GM18508 (cell line): ENCODE data around the gene DNAJB8.

Source experiments
- ATAC-seq: cut with Tn5 transposase; IDR thresholded peaks from one replicate; pipeline ENCODE4 v1.9.1; 2021; ENCODE audit warnings: moderate number of reproducible peaks; ENCODE audit not compliant: insufficient read depth, unreplicated experiment

Gene DNAJB8

GRCh38 chr3:128430301-128430700 is 36.4 kb downstream of the DNAJB8 start:
- no peak for ATAC-seq

- ATAC-seq = no peak
These were observed 36.9 kb downstream of the DNAJB8 start for GRCh38 chr3:128429751-128430150.

DNA sequence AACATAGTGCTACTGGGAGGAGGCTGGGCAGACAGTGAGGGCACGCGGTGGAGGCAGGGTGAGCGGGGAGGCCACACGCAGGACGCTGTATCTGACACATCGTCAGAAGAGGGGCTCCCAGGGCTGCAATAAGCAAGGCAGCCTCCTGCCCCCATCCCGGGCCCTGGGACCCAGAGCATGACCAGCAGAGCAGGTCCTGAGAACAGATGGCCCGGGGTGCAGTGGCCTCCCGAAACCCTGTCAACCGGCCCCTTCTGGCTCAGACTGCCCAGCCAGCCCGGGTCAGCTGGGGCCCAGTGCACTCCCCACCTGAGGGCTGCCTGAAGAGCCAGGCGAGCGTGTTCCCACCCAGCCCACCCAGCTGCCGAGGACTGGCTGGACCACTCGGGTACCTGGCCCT is 37.4 kb downstream of the DNAJB8 start:
- no peak for ATAC-seq

DNA sequence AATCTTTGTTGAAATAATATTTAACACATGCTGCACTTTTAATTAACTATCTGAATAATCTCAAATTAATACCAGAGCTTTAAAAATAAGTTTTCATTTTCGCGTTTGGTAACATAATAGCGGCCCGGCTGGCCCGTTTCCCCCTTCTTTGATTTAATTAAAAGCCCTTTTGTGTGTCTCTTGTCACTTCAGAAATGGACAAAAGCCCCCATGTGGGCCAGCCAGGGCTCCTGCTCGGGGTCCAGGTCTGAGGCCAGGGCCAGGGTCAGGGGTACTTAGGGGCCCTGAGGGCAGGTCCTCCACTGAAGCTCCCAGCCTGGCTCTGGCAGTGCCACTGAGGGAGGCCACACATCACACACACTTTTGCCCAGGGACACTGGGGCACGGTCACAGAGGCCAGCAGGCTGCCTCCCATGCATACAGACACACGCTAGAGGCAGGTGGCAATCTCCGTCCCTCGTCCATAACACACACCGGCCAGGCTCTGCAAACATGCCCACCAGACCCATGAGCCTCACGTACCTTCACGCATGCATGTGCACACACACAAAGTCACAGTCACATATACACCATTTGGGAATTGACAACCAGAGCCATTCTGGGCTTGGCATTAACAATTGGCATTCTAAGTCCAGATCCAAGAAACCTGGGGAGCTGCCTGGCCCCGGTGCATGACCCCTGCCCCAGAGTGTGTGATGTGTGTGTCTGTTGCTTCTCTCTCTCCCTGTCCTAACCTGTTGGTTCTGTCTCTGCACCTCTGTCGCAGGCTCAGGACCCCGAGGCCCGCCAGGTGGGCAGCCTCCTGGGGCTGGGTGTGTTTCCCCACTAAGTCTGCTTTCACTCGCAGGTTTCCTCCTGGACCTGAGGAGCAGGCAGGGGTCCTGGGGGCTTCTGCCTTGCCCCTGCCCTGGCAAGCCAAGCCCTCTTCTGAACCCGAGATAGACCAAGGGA is 38.5 kb downstream of the DNAJB8 start:
- no peak for ATAC-seq

DNA sequence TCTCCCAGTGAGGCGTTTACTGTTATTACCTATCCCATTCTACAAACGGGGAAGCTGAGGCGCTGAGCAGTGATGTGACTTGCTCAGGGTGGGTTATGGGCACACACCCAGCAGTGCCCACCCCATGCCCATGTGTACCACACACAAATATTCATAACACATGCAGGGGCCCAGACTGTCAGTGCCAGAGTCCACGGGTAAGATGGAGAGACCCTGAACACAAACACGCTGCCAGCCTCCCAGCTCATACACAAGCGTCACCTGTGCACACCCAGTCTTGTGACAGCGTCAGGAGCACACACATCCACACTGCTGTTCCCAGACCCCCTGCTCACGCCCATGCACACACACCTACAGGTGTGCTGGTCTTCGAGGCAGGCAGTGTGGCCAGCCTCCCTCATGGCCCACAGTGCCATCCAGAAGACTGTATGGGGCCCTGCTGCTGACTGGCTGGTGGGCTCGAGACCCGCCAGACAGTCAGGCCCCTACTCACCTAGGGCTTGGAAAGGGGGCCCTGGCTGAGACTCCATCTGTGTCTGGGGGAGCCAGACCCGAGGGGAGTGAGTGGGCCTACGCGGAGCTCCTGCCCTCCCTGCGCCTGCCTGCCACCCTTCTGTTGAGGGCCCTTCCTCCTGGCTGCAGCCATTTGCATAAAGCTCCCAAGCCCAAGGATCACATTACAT is 39.4 kb downstream of the DNAJB8 start:
- ATAC-seq = no peak

DNA sequence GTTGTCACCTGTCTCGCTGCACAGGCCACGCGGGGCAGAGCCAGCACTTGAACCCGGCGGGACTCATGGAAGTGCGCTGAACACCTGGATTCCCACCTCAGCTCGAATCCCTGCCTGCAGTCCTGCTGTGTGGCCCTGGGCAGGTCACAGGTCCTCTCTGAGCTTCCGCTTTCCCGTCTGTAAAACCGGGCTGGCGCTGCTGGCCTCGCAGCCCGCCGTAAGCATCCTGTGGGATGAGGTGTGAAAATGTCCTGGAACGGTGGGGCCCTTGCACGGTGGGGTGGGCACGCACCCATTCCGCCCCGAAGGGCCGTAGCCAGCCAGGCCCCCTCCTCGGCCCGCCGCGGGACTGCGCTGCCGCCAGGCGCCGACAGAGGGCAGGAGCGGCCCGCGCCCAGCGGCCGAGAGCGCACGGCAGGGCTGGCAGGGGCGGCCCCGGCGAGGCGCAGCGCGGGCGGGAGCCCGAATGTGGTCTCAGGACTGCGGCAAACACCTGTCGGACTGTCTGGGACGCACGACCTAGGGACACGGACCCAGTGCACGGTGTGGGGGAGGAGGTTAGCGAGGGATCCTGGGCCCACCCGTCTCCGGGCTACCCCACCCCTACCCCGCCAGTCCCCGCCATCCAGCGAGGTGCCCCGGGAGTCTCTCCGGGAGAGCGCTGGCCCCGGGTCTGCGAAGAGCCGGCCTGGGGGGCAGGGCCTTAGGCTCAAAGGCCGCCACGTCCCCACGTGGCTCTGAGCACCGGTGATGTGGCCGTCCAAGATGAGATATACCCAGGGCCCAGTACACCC is 40.4 kb downstream of the DNAJB8 start:
- ATAC-seq = no peak

- ATAC-seq = no peak
These were observed 40.9 kb downstream of the DNAJB8 start for GRCh38 chr3:128425846-128426127.

GRCh38 chr3:128425142-128425845 is 41.4 kb downstream of the DNAJB8 start:
- no peak for ATAC-seq

DNA sequence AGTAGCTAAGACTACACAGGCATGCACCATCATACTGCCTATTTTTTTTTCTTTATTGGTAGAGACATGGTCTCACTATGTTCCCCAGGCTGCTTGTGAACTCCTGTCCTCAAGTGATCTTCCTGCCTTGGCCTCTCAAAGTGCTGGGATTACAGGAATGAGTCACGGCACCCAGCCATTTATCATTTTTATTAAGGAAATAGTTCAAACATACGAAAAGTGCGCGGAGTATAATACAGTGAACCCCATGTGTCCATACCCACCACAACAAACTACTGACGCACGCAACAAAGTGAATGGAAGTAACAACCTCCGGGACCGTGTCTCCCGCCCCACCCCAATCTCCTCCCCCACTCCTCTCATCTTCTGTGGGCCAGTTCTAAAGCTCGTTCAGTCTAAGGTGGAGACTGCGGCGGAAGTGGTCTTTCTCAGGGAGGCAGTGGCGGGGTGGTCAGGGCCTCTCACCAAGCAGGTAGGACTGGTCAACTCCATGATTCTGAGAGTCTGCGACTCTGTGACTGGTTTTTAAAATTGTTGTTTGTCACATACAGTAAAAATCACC is 42.1 kb downstream of the DNAJB8 start:
- no peak for ATAC-seq

GRCh38 chr3:128423525-128424147 is 43.1 kb downstream of the DNAJB8 start:
- no peak for ATAC-seq

DNA sequence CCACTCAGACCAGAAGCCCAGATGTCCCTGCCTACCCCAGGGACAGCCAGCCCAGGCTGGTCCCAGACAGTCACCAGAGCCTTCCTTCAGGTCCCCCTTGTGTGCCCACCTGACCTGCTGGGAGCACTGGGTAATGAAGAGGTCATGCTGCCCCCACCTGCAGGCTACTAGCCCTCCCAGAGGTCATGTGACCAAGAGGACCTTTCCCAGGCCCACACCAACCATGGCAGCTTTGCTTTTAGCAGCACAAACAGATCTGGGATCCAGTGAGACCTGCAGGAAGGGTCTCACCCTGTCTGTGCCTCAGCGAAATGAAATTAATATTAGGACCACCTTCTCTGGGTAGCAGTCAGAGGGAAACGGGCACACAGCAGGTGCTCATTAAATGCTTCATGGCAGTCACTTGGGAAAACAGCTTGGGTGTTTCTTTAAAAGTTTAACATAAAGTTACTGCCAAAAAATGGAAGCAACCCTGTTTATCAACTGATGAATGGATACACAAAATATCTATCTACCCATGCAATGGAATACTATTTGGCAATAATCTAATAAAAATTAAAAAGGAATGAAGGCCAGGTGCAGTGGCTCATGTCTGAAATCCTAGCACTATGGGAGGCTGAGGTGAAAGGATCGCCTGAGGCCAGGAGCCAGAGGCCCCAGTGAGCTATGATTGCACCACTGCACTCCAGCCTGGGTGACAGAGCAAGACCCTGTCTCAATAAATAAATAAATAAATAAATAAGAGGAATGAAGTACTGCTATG is 43.7 kb downstream of the DNAJB8 start:
- ATAC-seq = no peak

- no peak for ATAC-seq
These were observed 44.7 kb downstream of the DNAJB8 start for GRCh38 chr3:128421966-128422365.

- no peak for ATAC-seq
These were observed 45.3 kb downstream of the DNAJB8 start for GRCh38 chr3:128421439-128421836.

DNA sequence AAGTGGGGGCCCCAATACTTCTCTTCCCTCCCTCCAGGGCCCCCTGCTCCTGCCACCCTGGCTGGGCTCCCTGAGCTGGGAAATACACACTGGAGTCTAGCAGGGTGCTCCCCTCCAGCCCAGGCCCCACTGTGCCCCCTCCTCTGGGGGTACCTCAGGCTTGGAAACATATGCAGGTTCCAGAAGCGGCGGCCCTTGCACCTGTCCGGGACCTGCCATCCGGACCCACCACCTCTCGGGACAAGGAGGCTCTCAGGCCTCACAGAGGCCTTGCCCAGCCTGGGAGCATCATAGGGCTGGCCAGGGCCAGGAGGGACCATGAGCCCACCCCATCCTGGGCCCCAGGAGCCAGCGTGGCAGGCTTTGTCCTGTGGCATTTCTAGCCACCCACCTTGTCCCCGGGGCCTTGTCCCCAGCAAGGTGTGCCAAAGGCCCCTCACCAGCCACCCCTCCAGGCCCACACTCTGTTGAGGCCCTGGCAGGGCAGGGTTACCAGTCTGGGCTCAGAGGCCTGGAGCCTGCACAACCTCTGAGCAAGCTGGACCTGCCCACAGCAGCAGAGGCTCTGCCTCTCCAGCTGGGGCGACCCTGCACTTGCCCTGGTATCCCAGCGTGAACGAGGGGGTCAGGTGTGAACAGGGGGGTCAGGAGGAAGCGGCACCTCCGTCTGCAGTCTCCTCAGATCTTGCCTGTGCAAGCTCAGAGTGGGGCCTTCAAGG is 45.8 kb downstream of the DNAJB8 start:
- no peak for ATAC-seq

- no peak for ATAC-seq
These were observed 46.4 kb downstream of the DNAJB8 start for GRCh38 chr3:128420289-128420688.

DNA sequence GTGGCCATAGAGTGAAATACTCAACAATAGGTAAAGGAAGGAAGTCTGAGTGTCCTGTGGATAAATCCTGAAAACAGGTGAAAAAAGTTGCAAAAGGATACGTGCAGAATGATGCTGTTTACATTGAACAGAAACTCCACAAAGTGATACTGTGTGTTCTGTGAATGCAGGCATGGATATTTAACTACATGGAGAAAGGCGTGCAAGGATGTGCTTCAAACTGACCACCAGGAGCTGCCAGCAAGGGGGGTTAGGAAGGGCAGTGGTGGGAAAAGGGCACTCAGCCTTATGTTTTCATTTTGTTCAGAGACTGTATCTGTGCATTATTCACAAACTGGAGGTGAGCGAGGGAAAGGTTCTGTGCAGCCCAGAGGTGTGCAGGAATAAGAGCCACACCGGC is 47.4 kb downstream of the DNAJB8 start:
- ATAC-seq = no peak

GRCh38 chr3:128418900-128419299 is 47.8 kb downstream of the DNAJB8 start:
- no peak for ATAC-seq

- ATAC-seq = no peak
These were observed 50.0 kb downstream of the DNAJB8 start for GRCh38 chr3:128416578-128417211.
